ENCODE results near the gene TRRAP. TPM values are rescaled to one million over a fixed set of nuclear protein-coding genes. Genes with fewer than 3 reads are reported as not detected.

The TRRAP gene
- total and polyA plus RNA-seq, 2 of the 8 experiments (the other 6 are each of a cell fraction or from before 2014, with no cell fraction given), result 21.7 to 48.6 TPM

DNA sequence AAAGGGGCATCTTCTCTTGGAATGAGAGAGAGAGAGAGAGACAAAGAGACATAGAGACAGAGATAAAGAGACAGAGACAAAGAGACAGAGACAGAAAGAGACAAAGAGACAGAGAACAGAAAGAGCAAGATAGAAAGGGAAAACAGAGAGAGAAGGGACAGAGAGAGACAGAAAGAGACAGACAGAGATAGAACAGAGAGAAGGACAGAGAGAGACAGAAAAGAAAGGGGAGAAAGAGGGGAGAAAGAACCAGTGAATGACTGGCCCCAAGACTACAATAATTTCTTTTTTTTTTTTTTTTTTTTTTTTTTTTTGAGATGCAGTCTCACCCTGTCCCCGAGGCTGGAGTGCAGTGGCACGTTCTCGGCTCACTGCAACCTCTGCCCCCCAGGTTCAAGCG is 16.1 kb upstream of the TRRAP start:
- Histone ChIP-seq H3K4me1 (replicated peaks in 1 of 4; ENCODE audit: control insufficient read depth in 3 of 4, insufficient read depth in 4 of 4, low read length in 3 of 4) (peaks cover 0 to 3% (median 1%) of the 10 kb centered on the region in 4 experiments; a peak in 4 of 7 replicates), H3K23me2 (ENCODE audit: low read depth, low read length) (no peaks in the 10 kb centered on the region), H3K9ac (replicated peaks in 1 of 4; ENCODE audit: extremely low read depth in 1 of 4, low read depth in 3 of 4, low read length in 3 of 4) (no peak overlapping the region), H3K79me1 (ENCODE audit: low read depth, low read length) (no peaks in the 10 kb centered on the region), H2BK12ac (ENCODE audit: low read depth, low read length) (no peak overlapping the region), H2AFZ (ENCODE audit: low read length) (no peak overlapping the region), H2BK5ac (ENCODE audit: low read depth, low read length) (no peak overlapping the region), H3K4ac (replicated peaks; ENCODE audit: insufficient read length, low read depth, low read length) (no peak overlapping the region), H4K91ac (replicated peaks; ENCODE audit: insufficient read length, low read length) (no peak overlapping the region), H3K36me3 (ENCODE audit: control insufficient read depth in 2 of 4, insufficient read depth in 4 of 4, low read length in 3 of 4) (no peaks in the 10 kb centered on the region), H3K79me2 (ENCODE audit: control insufficient read depth in 1 of 2, insufficient read depth in 2 of 2, low read length in 2 of 2) (no peaks in the 10 kb centered on the region), H2BK20ac (ENCODE audit: low read length) (no peak overlapping the region), H3K18ac (ENCODE audit: extremely low read depth, low read length) (no peak overlapping the region), H3K23ac (ENCODE audit: insufficient read length) (no peak overlapping the region), H3K4me2 (ENCODE audit: insufficient read depth in 1 of 2, low read depth in 2 of 2, low read length in 2 of 2) (no peak overlapping the region), H3K9me3 (ENCODE audit: insufficient read depth in 2 of 2, low read depth in 1 of 2, low read length in 1 of 2) (no peaks in the 10 kb centered on the region), H3K27me3 (replicated peaks in 1 of 4; ENCODE audit: control insufficient read depth in 3 of 4, extremely low read depth in 1 of 4, insufficient read depth in 3 of 4, low read length in 3 of 4) (no peaks in the 10 kb centered on the region), H2AK5ac (ENCODE audit: low read depth, low read length) (no peak overlapping the region), H2BK120ac (replicated peaks; ENCODE audit: low read depth, low read length) (no peak overlapping the region), H3K4me3 (ENCODE audit: extremely low read depth in 1 of 4, insufficient read depth in 2 of 4, low read depth in 3 of 4, low read length in 4 of 4) (no peak overlapping the region), H4K5ac (ENCODE audit: insufficient read length, low read depth, low read length) (no peak overlapping the region), H2BK15ac (ENCODE audit: low read length) (no peak overlapping the region), H3K27ac (ENCODE audit: low read depth, low read length) (no peak overlapping the region), H4K8ac (ENCODE audit: extremely low read depth, insufficient read depth, low read length) (no peak overlapping the region), H4K20me1 (replicated peaks in 1 of 2; ENCODE audit: control insufficient read depth in 1 of 2, insufficient read depth in 2 of 2, low read length in 2 of 2) (no peaks in the 10 kb centered on the region), H3K56ac (replicated peaks; ENCODE audit: insufficient read length, low read depth, low read length) (no peak overlapping the region), H3K14ac (ENCODE audit: insufficient read length) (no peak overlapping the region)
- WGBS, 2 experiments (ENCODE audit: extremely low coverage in 1 of 2, insufficient coverage in 1 of 2, insufficient read length in 1 of 2, insufficient replicate concordance in 2 of 2, low coverage in 1 of 2, low lambda C conversion rate in 2 of 2, missing lambda C conversion rate in 1 of 2), result 80% methylated on average over 2 of the region's 4 CpGs; no CpG with 5 or more reads in 1 of the 2 experiments
- DNase-seq (ENCODE audit: low read depth in 1 of 2, low spot score in 2 of 2) (no peak), FAIRE-seq (no peak)
- ChIA-PET CTCF (ENCODE audit: partially characterized antibody) (interaction anchor here (1.1 to 3.0 kb wide), 5 partner anchors 10 to 28 kb away, joined by 4 to 17 read pairs (median 6); partner anchors contain the start of gene TRRAP), POLR2A (ENCODE audit: partially characterized antibody) (interaction anchor here (1.3 kb wide), 1 partner anchor 8 kb away, joined by 4 read pairs; the partner anchor contains the start of gene TMEM130)
- TF ChIP-seq HDAC2 (IDR thresholded peaks at IDR 0.05; ENCODE audit: borderline replicate concordance in 1 of 2, low read depth in 2 of 2, low read length in 2 of 2), result no peak
- TF ChIP-seq TAF7 (optimal IDR thresholded peaks at IDR 0.05; ENCODE audit: borderline replicate concordance, low read depth, low read length), result no peak
- no peak for TF ChIP-seq BCL11A (IDR thresholded peaks at IDR 0.05; ENCODE audit: low read depth in 2 of 2, low read length in 2 of 2)
- TF ChIP-seq SAP30 (IDR thresholded peaks at IDR 0.05; ENCODE audit: insufficient read depth, insufficient replicate concordance, low read length), result no peak
- TF ChIP-seq ATF3 (IDR thresholded peaks at IDR 0.05; ENCODE audit: insufficient read depth, low read depth, low read length), result no peak
- TF ChIP-seq SRF (IDR thresholded peaks at IDR 0.05; ENCODE audit: low read depth, low read length), result no peak
- no peak for TF ChIP-seq BACH1 (IDR thresholded peaks at IDR 0.05; ENCODE audit: low read length)
- no peak for TF ChIP-seq GABPA (IDR thresholded peaks at IDR 0.05; ENCODE audit: borderline replicate concordance, insufficient read depth, low read length)
- TF ChIP-seq KDM5A (IDR thresholded peaks at IDR 0.05; ENCODE audit: low read length), result no peak
- no peak for TF ChIP-seq CREB1 (IDR thresholded peaks at IDR 0.05)
- TF ChIP-seq RFX5 (IDR thresholded peaks at IDR 0.05; ENCODE audit: borderline replicate concordance, low read depth, low read length), result no peak

All from H1 (cell line).